ENCODE data around the gene PIEZO1.
"Not testable (repeated sequence)": the region's sequence is repeated elsewhere in the genome, so short reads cannot be mapped to it uniquely, and the experiment has no call there.

The PIEZO1 gene

DNA sequence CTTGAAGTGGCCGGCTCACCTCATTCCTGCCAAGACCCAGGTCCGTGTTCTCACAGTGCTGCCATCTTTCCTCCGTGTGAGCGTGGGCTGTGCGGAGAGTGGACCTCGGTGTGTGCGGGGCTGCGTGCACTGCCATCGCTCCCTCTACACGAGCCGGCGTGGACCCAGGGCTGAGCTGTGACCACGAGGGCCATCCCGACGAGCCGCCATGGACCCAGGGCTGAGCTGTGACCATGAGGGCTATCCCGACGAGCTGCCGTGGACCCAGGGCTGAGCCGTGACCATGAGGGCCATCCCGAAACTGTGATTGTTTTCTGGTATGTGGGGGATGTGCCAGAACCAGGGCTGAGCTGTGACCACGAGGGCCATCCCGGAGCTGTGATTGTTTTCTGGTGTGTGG lies 113.2 kb downstream of the PIEZO1 start:
- DNase-seq (ENCODE audit: low read depth): no peak

DNA sequence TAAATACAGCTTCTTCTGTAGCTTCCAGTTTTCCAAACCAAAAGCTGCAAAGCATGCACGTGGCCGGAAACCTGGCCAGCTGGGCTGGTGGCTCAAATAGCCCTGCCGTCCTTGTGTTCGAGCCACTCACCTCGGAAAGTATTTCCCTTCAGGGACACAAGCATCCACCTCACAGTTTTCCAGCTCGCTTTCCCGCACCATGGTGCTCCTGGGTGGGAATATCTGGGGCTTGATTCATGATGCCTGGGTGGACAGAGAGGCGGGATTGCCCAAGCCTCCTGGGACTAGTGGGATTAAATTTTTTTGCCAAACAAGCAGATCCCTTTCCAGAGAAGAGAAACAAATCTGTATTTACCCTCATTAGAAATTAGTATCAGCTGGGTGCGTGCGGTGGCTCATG lies 115.0 kb downstream of the PIEZO1 start:
- no peak for DNase-seq (ENCODE audit: low read depth)

DNA sequence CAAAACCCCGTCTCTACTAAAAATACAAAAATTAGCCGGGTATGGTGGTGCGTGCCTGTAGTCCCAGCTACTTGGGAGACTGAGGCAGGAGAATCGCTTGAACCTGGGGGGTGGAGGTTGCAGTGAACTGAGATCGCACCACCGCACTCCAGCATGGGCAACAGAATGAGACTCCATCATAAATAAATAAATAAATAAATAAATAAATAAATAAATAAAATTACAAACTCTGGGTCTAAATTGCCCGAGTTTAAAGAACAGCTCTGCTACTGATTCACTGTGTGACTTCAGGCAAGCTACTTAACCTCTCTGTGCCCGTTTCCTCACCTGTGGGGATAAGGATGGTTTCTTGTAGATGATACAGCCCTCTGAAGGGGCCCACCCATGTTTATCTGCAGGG lies 115.5 kb downstream of the PIEZO1 start:
- DNase-seq (ENCODE audit: low read depth): not testable (repeated sequence)

DNA sequence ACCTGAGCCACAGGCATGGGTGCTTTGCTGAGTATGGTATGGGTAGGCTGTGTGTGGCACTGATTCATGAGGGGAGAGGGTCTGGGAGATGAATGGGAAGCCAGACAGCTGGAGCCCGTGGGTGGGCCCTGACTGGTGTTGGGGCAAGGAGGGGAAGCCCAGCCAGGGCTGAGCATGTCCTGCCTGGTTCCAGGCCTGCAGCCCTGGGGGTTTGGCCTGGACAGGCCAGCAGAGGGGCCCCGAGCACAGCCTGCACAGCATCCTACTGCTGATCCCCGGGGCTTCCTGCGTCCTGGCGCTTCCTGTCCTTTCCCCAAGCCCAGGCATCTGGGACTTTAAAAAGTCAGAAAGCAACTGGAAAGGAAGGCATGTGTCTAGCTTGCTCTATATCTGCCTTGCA lies 117.6 kb downstream of the PIEZO1 start:
- DNase-seq (ENCODE audit: low read depth): no peak

DNA sequence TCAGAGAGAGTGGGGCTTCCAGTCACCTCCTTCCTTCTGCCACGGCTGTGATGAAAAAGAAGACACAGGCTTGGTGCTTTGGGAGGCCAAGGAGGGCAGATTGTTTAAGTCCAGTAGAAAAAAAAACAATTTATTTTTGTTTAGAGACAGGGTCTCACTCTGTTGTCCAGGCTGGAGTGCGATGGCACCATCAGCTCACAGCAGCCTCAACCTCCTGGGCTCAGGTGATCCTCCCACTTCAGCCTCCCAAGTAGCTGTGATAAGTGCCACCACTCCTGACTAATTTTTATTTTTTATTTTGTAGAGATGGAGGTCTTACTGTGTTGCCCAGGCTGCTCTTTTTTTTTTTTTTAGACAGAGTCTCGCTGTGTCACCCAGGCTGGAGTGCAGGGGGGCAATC lies 119.5 kb downstream of the PIEZO1 start:
- no peak for DNase-seq (ENCODE audit: low read depth)
